HG03097 (cell line): ENCODE data around the gene SLC9B1.

Experiments used
- ATAC-seq: cut with Tn5 transposase; IDR thresholded peaks from one replicate; pipeline ENCODE4 v1.9.1; 2021; ENCODE audit not compliant: unreplicated experiment, low FRiP score

Gene SLC9B1, protein sequence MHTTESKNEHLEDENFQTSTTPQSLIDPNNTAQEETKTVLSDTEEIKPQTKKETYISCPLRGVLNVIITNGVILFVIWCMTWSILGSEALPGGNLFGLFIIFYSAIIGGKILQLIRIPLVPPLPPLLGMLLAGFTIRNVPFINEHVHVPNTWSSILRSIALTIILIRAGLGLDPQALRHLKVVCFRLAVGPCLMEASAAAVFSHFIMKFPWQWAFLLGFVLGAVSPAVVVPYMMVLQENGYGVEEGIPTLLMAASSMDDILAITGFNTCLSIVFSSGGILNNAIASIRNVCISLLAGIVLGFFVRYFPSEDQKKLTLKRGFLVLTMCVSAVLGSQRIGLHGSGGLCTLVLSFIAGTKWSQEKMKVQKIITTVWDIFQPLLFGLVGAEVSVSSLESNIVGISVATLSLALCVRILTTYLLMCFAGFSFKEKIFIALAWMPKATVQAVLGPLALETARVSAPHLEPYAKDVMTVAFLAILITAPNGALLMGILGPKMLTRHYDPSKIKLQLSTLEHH

DNA sequence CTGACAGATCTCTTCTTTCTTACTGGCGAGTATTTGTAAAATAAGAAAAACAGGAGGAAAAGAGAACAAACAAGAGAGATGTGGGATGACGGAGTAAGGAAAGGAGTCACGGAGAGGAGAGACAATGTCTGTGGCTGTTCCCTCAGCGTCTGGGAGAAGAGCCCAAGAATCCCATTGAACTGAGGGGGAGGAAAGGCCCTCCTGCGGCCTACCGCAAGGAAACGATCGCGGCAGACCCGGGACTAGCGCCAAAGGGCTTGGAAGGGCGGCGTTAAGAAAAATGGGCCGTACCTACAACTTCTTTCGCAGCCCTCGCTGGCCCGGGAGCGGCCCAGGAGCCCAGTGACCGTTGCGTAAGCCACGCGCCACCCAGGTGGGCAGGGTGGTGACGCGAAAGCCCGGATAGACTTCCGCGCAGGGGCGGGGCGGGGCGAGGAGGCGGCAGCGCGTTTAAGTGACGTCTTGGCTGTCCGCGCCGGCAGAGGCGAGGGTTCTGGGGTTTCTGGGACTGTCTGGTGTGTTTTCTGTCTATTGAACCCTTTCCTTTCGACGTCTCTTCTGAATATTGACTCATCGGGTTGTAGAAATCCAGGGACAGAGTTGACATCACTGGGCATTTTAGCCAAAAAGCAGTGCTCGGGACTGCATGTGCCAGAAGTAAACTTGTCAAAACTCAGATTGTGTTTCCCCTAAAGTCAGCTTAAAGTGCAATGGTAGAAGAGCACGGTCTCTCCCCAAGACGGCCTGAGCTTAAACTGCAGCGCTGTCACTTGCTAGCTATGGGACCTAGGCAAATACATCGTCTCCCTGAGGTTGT is at the start of gene SLC9B1:
TSS of gene SLC9B1 (minus strand) at position 398 of the 817 bp plus-strand sequence. CDS start 27,994 bp downstream, outside the sequence.
- peak; percentile 99 for ATAC-seq

DNA sequence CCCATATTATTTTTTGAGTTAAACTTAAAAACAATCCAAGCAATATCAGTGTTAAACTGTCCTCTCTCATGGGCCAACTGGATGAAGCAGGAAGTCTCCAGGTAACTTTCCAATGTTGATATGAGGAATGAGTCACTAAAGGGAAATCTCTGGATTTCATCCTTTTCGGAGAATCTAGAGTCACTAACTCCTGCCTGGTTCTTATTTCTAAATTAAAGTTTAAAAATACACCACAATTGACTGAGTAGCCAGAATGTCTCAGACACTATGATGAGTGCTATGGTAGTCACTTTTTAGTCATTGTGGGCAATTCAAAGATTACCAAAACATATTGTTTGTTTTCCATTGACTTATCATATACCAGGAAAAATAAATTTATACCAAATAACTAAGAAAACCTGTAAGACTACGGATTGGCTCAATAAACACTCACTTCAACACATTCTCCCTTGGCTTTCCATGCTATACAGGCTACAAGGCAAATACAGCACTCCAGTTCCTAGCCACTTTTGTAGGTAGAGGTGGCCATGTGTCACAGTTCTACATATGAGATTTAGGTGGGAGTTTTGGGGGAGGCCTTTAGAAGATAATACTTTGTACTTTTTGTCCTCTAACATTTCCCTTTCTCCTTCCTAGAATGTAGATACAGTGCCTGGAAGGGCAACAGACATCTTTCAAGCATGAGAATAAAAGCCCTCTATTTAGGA is 48.5 kb upstream of the SLC9B1 start:
- no peak for ATAC-seq

DNA sequence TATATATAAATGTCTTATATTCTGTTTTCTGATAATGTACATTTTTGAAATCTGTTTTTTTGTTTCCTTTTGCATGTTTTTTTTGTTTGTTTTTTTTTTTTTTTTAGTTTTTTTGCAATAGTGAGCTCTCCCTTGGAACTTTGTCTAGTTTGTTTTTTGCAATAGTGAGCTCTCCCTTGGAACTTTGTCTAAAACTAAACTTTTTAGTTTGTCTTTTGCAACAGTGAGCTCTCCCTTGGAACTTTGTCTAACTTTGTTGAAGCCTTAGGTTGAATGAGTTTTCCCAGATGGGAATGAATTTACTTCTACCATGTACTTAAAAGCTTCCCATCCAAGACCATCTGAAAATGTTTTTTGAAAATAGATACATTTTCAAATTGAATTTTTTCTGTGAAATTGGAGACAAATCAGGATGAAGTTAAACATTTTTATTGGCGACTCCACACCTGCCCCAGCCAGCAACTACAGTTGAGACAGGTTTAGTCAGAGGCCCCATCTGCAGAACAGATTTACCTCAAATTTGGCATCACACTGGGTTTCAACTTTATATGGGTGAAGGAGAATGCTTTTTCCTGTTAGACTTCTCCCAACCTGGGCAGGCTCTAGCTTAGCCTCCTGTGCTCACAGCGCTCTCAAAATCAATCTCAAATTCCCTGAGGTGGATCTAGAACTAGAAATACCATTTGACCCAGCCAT is 41.1 kb upstream of the SLC9B1 start:
- ATAC-seq, result no peak

DNA sequence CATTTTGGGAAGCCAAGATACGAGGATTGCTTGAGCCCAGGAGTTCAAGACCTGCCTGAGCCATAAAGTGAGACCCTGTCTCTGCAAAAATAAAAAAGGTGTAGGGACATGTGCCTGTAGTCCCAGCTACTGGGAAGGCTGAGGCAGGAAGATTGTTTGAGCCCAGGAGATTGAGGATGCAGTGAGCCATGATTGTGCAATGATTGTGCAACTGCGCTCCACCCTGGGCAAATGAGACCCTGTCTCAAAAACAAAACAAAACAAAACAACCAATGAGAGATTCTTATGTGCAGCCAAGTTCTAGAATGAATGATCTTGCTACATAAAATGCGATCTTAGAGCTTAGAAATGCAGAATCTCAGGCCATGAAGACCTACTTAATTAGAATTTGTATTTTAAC is 34.5 kb upstream of the SLC9B1 start:
- no peak for ATAC-seq

DNA sequence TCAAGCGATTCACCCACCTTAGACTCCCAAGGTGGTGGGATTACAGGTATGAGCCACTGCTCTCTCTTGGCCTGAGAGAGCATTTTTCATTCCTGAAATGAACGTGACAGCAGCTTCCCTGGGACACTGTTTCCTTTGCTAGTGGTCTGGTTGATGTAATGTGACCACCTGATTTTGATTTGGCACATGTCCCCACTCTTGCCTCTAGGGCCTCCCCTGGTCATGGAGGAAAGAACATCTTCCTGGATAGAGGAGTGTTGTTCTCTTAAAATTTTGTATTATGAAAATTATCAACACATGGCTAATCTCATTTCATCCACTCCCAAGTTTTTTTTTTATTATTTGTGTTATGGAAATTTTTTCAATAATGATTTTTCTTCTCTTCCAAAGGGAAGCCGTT is 33.3 kb upstream of the SLC9B1 start:
- ATAC-seq, result no peak

DNA sequence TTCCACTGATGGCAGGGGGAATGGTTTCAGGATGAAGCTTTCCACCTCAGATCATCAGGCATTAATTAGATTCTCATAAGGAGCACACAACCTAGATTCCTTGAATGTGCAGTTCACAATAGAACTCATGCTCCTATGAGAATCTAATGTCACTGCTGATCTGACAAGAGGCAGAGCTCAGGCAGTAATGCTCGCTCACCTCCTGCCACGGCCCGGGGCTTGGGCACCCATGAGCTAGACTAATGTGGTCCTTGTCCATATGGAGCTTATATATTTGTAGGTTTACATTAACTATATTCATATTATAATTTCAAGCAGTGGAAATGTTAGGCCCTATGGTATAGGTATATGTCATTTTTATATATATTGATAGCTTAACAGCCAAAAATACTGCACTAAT is 32.6 kb upstream of the SLC9B1 start:
- ATAC-seq, result no peak

DNA sequence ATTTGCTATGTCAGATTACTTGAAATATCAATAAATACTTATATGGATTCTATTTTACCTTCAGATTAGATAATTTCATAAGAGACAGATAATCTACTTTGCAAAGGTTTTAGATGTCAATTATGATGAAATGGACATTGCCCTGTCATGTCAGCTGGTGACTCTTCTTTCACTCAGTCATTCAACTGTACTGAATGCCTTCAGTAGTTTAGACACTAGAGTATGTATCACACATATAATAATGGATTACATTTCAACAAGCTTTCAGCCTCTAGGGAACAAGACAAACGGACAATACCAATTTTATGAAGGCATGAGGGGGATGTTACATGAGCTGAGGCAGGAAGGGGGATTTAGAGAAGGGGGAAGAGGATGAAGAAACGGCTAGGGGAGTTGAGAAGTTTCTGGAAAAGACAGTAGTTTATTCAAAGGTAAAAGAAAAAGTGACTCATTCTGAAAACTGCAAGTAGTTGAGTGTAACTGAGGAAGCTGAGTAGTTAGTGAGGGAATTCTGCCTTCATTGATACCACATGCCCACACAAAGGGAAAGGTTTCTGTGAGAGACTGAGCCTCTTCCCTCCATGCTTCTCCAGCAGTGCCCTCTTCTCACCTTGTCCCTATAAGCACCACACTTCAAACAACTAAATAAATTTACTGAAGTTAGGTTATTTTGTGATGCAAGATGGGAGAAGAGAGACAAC is 31.4 kb upstream of the SLC9B1 start:
- no peak for ATAC-seq

DNA sequence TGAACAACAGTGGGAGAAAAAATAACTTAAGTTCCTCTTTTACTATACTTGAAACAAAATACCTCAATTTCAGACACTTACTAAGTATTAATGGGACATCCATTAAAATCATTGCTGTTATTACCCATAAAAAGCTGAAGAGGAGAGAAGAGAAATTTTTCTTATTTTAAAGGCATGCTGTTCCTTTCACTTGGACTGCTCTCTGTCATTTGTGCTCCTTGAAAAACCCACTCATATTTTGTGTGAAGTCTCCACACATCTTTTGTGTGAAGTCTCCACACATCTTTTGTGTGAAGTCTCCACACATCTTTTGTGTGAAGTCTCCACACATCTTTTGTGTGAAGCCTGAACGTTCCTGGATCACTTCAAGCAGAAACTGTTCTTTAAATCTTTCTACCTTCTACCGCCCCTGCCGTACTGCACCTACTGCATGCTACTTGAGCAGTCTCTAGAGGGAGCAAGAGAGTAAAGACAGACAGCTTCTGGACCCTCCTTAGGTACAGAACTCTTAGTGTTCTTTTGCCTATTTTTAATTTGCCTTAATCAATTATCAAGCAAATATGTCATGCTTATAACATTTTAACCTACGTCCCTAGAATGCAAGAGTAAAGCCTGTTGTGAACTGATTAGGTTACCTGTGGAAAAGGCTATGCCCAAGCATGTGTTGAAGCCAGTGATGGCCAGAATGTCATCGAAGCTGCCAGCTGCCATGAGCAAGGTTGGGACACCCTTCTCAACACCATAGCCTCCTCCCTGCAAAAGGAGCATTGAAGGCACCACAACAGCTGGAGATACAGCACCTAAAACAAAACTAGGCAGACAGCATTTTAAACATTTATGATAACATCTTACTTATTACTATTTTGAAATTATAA is 27.1 kb upstream of the SLC9B1 start:
- peak; percentile 70 for ATAC-seq

DNA sequence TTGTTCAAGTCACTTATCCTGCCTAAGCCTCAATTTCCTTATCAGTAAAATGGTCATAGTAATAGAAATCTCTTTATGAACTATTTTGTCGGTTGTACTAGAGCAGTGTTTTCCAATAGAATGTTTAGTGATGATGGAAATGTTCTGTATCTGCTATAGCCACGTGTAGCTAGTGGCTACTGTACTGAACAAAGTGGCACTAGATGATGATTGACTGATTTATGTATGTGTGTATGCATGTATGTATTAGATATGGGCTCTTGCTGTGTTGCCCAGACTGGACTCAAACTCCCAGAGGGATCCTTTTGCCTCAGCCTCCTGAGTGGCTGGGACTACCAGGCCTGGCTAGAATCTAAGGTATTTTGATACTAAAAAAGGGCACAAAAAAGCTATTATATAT is 24.7 kb upstream of the SLC9B1 start:
- no peak for ATAC-seq

DNA sequence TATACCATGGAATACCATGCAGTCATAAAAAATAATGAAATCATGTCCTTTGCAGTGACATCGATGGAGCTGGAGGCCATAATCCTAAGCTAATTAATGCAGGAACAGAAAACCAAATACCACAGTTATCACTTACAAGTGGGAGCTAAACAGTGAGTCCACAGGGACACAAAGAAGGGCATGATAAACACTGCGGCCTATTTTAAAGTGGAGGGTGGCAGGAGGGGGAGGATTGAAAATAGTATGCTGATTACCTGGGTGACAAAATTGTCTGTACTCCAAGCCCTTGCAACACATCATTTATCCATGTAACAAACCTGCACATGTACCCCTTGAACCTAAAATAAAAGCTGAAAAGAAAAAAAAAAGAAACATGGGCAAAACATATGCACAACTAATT is 16.7 kb upstream of the SLC9B1 start:
- no peak for ATAC-seq

DNA sequence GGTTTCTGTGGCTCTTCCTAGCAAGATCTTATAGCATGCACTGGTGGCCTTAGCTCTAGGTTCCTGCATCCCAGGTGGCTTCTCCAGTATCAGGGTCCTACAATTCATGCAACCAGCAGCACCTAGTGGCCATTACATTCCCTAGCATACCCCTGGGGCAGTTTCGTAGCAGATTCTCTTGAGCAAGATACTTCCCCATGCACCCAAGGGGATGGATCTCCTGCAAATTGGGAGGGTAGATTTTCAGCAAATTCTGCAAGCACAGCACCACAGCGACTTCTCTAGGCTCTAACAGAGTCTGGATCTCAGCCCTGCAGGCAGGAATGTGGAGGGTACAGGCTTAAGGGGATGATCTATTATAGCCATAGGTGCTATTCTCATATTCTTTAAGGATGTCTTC is 13.1 kb upstream of the SLC9B1 start:
- no peak for ATAC-seq

DNA sequence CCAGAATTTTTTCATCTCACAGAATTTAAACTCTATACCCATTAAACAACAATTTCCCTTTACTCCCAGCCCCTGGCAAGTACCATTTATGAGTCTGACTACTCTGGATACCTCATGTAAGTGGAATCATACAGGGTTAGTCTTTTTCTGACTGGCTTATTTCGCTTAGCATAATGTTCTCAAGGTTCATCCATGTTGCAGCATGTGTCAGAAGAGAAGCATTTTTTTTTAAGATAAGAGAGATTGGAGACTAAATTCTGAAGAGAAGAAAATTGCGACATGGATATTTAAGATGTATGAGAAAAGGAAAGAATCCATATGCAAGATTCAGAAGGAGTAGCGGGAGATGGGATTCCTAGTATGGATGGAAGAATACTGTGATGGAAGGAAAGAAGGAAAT is 11.3 kb upstream of the SLC9B1 start:
- no peak for ATAC-seq

DNA sequence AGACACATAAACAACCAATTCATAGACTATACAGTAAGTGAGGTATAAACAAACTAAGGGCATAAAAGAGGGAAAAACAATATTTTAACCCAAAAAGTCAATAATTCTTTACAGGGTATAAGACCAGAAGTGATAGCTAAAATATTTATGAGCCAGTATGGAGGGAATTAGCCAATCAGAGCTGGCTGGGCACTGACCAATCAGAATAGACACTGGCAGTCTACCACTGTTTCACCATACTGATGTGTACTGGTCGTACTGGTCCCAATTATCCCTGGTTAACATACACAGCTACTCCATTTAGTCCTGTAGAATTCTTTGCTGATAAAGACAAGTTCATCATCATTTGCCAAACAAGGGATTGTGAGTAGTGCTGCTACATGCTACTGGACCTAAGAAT is 9.8 kb upstream of the SLC9B1 start:
- no peak for ATAC-seq

DNA sequence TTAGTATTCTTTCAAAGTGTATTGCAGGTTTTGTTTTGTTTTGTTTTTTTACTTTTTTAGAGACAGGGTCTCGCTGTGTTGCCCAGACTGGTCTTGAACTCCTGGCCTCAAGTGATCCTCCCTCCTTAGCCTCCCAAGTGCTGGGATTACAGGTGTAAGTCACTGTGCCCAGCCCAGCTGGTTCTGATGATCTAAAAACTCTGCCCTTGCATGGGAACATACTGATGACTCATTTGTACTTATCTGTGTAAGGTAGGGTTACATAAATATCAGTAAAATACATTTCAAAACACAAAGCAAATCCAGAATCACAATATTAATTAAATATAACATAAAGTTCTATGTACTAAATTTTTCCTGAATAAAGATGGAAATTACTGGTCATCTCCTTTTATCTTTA is 7.4 kb upstream of the SLC9B1 start:
- ATAC-seq, result no peak

DNA sequence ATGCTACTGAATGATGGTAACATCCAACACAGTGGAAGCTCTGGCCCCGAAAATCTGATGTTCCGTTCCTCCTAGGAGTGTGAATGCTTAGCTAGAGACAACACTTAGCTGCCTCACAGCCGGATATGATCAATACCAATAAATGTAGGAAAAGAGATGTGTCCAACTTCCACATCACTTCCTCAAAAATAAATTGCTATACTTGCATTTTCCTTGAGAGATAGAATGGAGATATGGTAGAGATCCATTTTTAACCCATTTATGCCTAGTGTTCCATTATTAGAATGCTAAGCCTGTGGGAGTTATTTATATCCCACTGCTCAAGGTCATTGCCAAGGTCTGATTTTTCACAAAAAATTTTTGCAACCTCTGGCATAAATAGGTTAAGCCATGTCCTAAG is 5.5 kb upstream of the SLC9B1 start:
- no peak for ATAC-seq

DNA sequence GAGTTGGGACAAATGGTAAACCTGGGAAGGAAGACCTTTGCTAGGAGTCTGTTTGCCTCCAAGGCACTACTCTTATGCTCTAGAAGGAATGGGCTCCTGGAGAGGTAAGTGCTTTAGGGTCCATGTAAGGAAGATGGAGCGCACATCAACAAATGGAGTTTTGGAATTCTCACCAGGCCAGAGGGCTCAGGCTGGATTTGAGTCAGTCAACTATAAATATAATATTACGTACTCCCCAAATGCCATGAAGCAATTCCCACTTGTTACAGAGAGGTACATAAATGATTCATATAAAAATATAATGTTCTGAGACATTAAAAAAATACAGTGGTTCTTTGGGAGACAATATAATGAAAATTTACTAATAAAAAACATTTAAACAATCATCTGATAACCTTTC is 1.6 kb upstream of the SLC9B1 start:
- ATAC-seq, result no peak

DNA sequence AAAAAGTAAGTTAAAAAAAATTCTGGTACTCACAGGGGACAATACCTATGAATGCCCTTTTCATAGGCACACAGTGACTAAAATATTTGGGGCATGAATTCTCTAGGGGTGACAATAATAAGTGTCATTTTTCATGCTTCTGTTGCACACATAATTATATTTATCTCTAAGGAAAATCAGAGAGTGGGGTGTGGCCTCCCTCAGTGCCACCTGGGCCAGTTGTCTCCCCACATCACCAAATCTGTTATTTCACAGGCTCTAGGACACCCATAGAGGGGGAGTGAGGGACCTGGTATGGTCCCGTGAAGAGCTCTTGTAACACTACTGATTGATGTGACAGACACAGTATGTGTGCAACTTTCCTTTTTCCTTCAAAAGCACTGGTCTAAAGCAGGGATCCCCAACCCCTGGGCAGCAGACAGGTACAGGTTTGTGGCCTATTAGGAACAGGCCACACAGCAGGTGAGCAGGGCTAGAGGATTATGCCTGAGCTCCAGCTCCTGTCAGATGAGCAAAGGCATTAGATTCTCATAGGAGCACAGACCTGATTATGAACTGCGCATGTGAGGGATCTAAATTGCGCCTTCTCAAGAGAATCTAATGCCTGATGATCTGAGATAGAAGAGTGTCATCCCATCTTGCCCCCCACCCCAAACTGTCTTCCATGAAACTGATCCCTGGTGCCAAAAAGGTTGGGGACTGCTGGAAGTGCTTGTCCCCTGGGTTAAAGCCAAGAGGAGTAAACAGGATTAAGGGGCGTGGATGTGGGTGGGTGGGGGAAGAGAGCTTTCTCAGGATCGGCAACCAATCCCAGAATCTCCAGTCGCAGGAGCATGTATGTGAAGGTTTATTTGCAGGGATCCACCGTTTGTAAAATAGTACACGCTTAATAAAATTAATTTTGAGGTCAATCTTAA is 856 bp downstream of the SLC9B1 start:
- ATAC-seq, result no peak

DNA sequence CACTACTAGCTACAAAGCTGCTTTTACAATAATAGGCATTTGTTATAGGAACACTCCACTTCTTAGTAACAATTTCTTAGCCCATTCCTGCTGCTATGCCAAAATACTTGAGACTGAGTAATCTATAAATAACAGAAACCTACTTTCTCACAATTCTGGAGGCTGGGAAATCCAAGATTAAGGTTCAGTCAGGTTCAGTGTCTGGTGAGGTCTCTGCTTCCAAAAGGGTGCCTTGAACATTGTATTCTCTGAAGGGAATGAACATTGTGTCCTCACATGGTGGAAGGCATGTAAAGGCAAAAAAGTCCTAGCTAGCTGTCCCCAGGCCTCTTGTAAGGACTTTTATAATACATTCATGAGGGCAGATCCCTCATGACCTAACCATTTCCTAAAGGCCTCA is 7.0 kb downstream of the SLC9B1 start:
- no peak for ATAC-seq
